Measurements from ENCODE around the gene CCDC6.

CCDC6 gene

GRCh38 chr10:59905066-59905730, 1.2 kb downstream of the CCDC6 start:
- no peak overlapping the region for H3K27ac ChIP-seq
- TF ChIP-seq CTCF (IDR thresholded peaks at IDR 0.05), result no peak
- H3K4me1 ChIP-seq (ENCODE audit: control insufficient read depth in 1 of 2, insufficient read depth in 1 of 2, low read depth in 1 of 2, low read length in 1 of 2), result peaks cover 29 to 44% of the 10 kb centered on the region in 2 experiments
- no peaks in the 10 kb centered on the region for H3K9me3 ChIP-seq
- no peaks in the 10 kb centered on the region for H3K36me3 ChIP-seq
- H3K27me3 ChIP-seq, result no peaks in the 10 kb centered on the region
- H3K4me3 ChIP-seq (ENCODE audit: low read depth in 1 of 2, low read length in 1 of 2), result peak overlapping the region; percentile 50 to 67

DNA sequence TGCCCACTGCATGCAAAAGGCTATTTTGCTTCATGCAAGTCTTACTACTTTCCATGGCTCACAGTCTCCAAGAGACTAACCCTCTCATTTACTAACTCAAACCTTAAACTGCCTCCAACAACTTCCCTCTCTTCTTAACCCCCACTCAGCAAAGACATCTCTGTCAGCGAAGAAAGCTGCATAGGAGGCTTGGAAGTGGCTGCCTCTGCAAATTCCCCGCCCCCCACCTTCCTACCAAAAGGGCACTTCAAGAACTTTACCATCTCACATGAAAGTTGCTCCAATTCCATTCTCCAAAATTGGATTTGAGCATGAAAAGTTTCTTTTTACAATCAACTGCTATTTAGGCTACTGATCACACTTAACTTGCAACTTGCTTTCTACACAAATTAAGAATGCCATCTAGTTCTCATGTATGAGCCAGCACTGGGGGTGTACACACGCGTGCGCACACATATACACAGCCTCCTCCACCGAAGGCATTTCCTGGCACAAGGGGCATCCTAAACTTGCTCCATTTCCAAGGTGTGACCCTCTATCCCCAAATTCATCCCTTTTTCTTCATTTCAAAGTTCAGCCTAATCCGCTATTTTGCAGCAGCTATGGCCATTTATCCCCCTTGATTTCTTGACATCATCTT, 1.8 kb downstream of the CCDC6 start:
- no peaks in the 10 kb centered on the region for H3K27me3 ChIP-seq

DNA sequence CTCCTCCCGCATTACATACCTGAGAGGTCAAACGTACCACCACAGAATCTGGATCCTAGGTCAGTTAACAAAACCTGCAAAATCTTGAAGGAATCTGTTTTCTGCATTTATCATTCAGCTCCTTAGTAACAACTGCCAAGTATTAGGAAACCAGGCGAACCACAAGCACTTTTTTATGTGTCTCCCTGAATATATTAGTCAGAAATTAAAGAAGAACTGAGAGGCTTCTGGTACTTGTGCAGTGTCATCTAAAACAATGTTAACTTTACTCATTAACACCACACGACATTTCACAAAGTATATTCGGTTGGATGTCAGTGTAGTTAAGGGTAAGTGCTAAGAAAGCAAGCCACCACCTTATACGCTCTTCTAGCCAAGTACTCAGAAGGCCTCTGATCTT, 2.5 kb downstream of the CCDC6 start:
- TF ChIP-seq CTCF (IDR thresholded peaks at IDR 0.05), result no peak
- Histone ChIP-seq H3K27ac (no peak overlapping the region), H3K4me1 (ENCODE audit: control insufficient read depth in 1 of 2, insufficient read depth in 1 of 2, low read depth in 1 of 2, low read length in 1 of 2) (peaks cover 29 to 42% of the 10 kb centered on the region in 2 experiments), H3K36me3 (no peaks in the 10 kb centered on the region), H3K27me3 (no peaks in the 10 kb centered on the region), H3K4me3 (ENCODE audit: low read depth in 1 of 2, low read length in 1 of 2) (no peak overlapping the region), H3K9me3 (no peaks in the 10 kb centered on the region)

More for the DNA sequence above, 1.8 kb downstream of the CCDC6 start:
- Histone ChIP-seq H3K4me1 (ENCODE audit: control insufficient read depth in 1 of 2, insufficient read depth in 1 of 2, low read depth in 1 of 2, low read length in 1 of 2) (peaks cover 29 to 44% of the 10 kb centered on the region in 2 experiments), H3K27ac (no peak overlapping the region), H3K4me3 (ENCODE audit: low read depth in 1 of 2, low read length in 1 of 2) (no peak overlapping the region), H3K36me3 (no peaks in the 10 kb centered on the region), H3K9me3 (no peaks in the 10 kb centered on the region)
- no peak for TF ChIP-seq CTCF (IDR thresholded peaks at IDR 0.05)

DNA sequence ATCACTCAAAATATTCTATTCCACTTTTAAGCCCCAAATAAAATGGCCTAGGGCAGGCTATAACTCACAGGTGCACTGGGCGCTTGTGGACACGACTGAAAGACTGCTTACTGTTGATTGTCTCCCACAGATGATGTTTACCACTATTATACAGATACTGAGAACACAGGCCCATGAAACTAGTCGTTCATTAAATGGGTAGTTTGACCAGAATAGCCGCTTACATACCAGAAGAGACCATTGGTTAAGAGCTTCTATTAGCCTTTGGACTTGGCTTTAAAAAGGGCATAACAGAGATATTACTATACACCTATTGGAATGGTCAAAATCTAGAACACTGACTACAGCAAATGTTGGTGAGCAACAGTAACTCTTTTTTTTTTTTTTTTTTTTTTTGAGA, 4.3 kb downstream of the CCDC6 start:
- Histone ChIP-seq H3K27ac (no peak overlapping the region), H3K27me3 (no peaks in the 10 kb centered on the region), H3K4me1 (ENCODE audit: control insufficient read depth in 1 of 2, insufficient read depth in 1 of 2, low read depth in 1 of 2, low read length in 1 of 2) (peaks cover 19 to 31% of the 10 kb centered on the region in 2 experiments), H3K4me3 (ENCODE audit: low read depth in 1 of 2, low read length in 1 of 2) (no peak overlapping the region), H3K36me3 (no peaks in the 10 kb centered on the region), H3K9me3 (no peaks in the 10 kb centered on the region)
- no peak for TF ChIP-seq CTCF (IDR thresholded peaks at IDR 0.05)

DNA sequence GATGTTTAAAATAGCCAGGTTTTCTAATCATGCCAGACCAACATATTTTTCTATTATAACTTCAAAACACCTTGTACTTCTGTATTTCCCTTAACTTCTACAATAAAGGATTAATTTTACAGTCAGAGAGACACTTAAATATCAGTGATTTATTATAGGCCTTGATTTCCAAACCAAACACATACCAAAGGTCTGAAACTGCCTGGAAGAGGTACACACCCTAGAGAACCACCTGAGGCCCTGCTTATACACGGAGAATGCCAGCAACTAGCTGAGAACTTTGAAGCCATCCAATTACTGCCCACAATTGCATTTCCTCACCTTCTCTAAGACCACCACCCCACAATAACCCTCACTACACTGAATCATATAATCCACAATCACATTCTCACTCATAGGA, 4.9 kb downstream of the CCDC6 start:
- Histone ChIP-seq H3K27me3 (no peaks in the 10 kb centered on the region), H3K4me1 (ENCODE audit: control insufficient read depth in 1 of 2, insufficient read depth in 1 of 2, low read depth in 1 of 2, low read length in 1 of 2) (peaks cover 14 to 29% of the 10 kb centered on the region in 2 experiments), H3K36me3 (no peaks in the 10 kb centered on the region), H3K9me3 (no peaks in the 10 kb centered on the region), H3K4me3 (ENCODE audit: low read depth in 1 of 2, low read length in 1 of 2) (no peak overlapping the region), H3K27ac (no peak overlapping the region)
- TF ChIP-seq CTCF (IDR thresholded peaks at IDR 0.05), result no peak

Data from neutrophil (primary cell).